Mucosa of stomach (tissue), 1 donor: ENCODE data around the gene SIX3.

ENCODE experiments used
- H3K27me3 ChIP-seq: one replicate; pipeline ENCODE4 v1.7.0; 2013; ENCODE audit warnings: mild to moderate bottlenecking, low read length; ENCODE audit not compliant: control insufficient read depth, insufficient read depth
- H3K36me3 ChIP-seq: one replicate; pipeline ENCODE4 v1.7.0; 2013; ENCODE audit warnings: low read length; ENCODE audit not compliant: control insufficient read depth, insufficient read depth
- H3K4me1 ChIP-seq: one replicate; pipeline ENCODE4 v1.7.0; 2013; ENCODE audit warnings: mild to moderate bottlenecking, low read length; ENCODE audit not compliant: control insufficient read depth, insufficient read depth
- H3K4me3 ChIP-seq: one replicate; pipeline ENCODE4 v1.7.0; 2013; ENCODE audit warnings: low read length
- H3K9ac ChIP-seq: one replicate; pipeline ENCODE4 v1.7.0; 2013; ENCODE audit warnings: mild to moderate bottlenecking, low read length, moderate library complexity
- H3K9me3 ChIP-seq: one replicate; pipeline ENCODE4 v1.7.0; 2013; ENCODE audit warnings: mild to moderate bottlenecking, low read length, moderate library complexity; ENCODE audit not compliant: control insufficient read depth
- donor health status: Pancreatic carcinoma.

Gene SIX3

GRCh38 chr2:44933434-44933951 lies 8.0 kb upstream of the SIX3 start:
- Histone ChIP-seq H3K4me1 (peaks cover 34% of the 10 kb centered on the region), H3K36me3 (no peaks in the 10 kb centered on the region), H3K4me3 (no peak overlapping the region), H3K9ac (no peak overlapping the region), H3K9me3 (no peaks in the 10 kb centered on the region), H3K27me3 (peaks cover 98% of the 10 kb centered on the region)

GRCh38 chr2:44934038-44934982 lies 7.2 kb upstream of the SIX3 start:
- Histone ChIP-seq H3K27me3 (peaks cover 98% of the 10 kb centered on the region), H3K36me3 (no peaks in the 10 kb centered on the region), H3K4me1 (peaks cover 28% of the 10 kb centered on the region), H3K9me3 (no peaks in the 10 kb centered on the region), H3K9ac (no peak overlapping the region), H3K4me3 (no peak overlapping the region)

GRCh38 chr2:44934983-44935728 lies 6.3 kb upstream of the SIX3 start:
- no peak overlapping the region for H3K4me3 ChIP-seq

GRCh38 chr2:44935729-44936098 lies 5.8 kb upstream of the SIX3 start:
- no peak overlapping the region for H3K9ac ChIP-seq
- H3K4me1 ChIP-seq: peaks cover 23% of the 10 kb centered on the region
- peaks cover 99% of the 10 kb centered on the region for H3K27me3 ChIP-seq
- H3K36me3 ChIP-seq: no peaks in the 10 kb centered on the region
- H3K4me3 ChIP-seq: no peak overlapping the region
- no peaks in the 10 kb centered on the region for H3K9me3 ChIP-seq

More at GRCh38 chr2:44934983-44935728, 6.3 kb upstream of the SIX3 start:
- H3K36me3 ChIP-seq: no peaks in the 10 kb centered on the region
- H3K9me3 ChIP-seq: no peaks in the 10 kb centered on the region
- no peak overlapping the region for H3K9ac ChIP-seq
- peaks cover 27% of the 10 kb centered on the region for H3K4me1 ChIP-seq
- peaks cover 99% of the 10 kb centered on the region for H3K27me3 ChIP-seq

- H3K36me3 ChIP-seq: no peaks in the 10 kb centered on the region
These were observed 5.2 kb upstream of the SIX3 start for GRCh38 chr2:44936275-44936674.

GRCh38 chr2:44936715-44937687 lies 4.5 kb upstream of the SIX3 start:
- Histone ChIP-seq H3K4me3 (no peak overlapping the region), H3K4me1 (peaks cover 27% of the 10 kb centered on the region)

More at GRCh38 chr2:44936275-44936674, 5.2 kb upstream of the SIX3 start:
- H3K27me3 ChIP-seq: peaks cover 99% of the 10 kb centered on the region
- peaks cover 27% of the 10 kb centered on the region for H3K4me1 ChIP-seq
- H3K9me3 ChIP-seq: no peaks in the 10 kb centered on the region
- H3K4me3 ChIP-seq: no peak overlapping the region
- no peak overlapping the region for H3K9ac ChIP-seq

GRCh38 chr2:44937688-44938240 lies 3.7 kb upstream of the SIX3 start:
- H3K36me3 ChIP-seq: no peaks in the 10 kb centered on the region
- H3K4me1 ChIP-seq: peaks cover 32% of the 10 kb centered on the region
- H3K9ac ChIP-seq: no peak overlapping the region
- H3K9me3 ChIP-seq: no peaks in the 10 kb centered on the region
- no peak overlapping the region for H3K4me3 ChIP-seq
- peaks cover 97% of the 10 kb centered on the region for H3K27me3 ChIP-seq

More at GRCh38 chr2:44936715-44937687, 4.5 kb upstream of the SIX3 start:
- peaks cover 99% of the 10 kb centered on the region for H3K27me3 ChIP-seq
- no peaks in the 10 kb centered on the region for H3K9me3 ChIP-seq
- no peaks in the 10 kb centered on the region for H3K36me3 ChIP-seq
- H3K9ac ChIP-seq: no peak overlapping the region

- Histone ChIP-seq H3K9me3 (no peaks in the 10 kb centered on the region), H3K9ac (no peak overlapping the region), H3K36me3 (no peaks in the 10 kb centered on the region), H3K27me3 (peaks cover 97% of the 10 kb centered on the region), H3K4me1 (peaks cover 32% of the 10 kb centered on the region), H3K4me3 (no peak overlapping the region)
These were observed 3.0 kb upstream of the SIX3 start for GRCh38 chr2:44938287-44939105.

- Histone ChIP-seq H3K9ac (no peak overlapping the region), H3K9me3 (no peaks in the 10 kb centered on the region), H3K36me3 (no peaks in the 10 kb centered on the region), H3K4me1 (peaks cover 29% of the 10 kb centered on the region), H3K27me3 (peaks cover 97% of the 10 kb centered on the region), H3K4me3 (no peak overlapping the region)
These were observed 2.1 kb upstream of the SIX3 start for GRCh38 chr2:44939106-44940048.

- peaks cover 34% of the 10 kb centered on the region for H3K4me1 ChIP-seq
These were observed 1.4 kb upstream of the SIX3 start for GRCh38 chr2:44940049-44940494.

More at GRCh38 chr2:44940049-44940494, 1.4 kb upstream of the SIX3 start:
- Histone ChIP-seq H3K36me3 (no peaks in the 10 kb centered on the region), H3K27me3 (peaks cover 98% of the 10 kb centered on the region), H3K4me3 (no peak overlapping the region), H3K9ac (no peak overlapping the region), H3K9me3 (no peaks in the 10 kb centered on the region)
